ENCODE data around the gene HSD11B1. TPM values are rescaled to one million over a fixed set of nuclear protein-coding genes. Genes with fewer than 3 reads are reported as not detected.

Gene HSD11B1
- total RNA-seq, 1 experiment from 2014 or later, result not detected

GRCh38 chr1:209686322-209686721 lies 18.3 kb upstream of the HSD11B1 start (continued):
- TF ChIP-seq CREB1 (CRISPR knock-in tag; IDR thresholded peaks at IDR 0.05), result no peak
- no peak for TF ChIP-seq MXD4 (CRISPR knock-in tag; IDR thresholded peaks at IDR 0.05; ENCODE audit: borderline replicate concordance)

- Mint-ChIP-seq H3K27me3 (ENCODE audit: low read depth) (peaks cover 8% of the 10 kb centered on the region), H3K4me1 (peaks cover 7% of the 10 kb centered on the region), H3K27ac (no peak overlapping the region), H3K4me3 (no peak overlapping the region), H3K9me3 (no peaks in the 10 kb centered on the region), H3K36me3 (no peaks in the 10 kb centered on the region)
- DNase-seq (ENCODE audit: low spot score) (no peak), ATAC-seq (no peak)
- CTCF ChIA-PET, result interaction anchor here (2.5 to 2.8 kb wide), 2 partner anchors 112 kb away, joined by 11 to 12 read pairs; no protein-coding TSS in a partner anchor
- TF ChIP-seq TCF7 (CRISPR knock-in tag; IDR thresholded peaks at IDR 0.05; ENCODE audit: low read depth), result no peak
- TF ChIP-seq E2F4 (CRISPR knock-in tag; IDR thresholded peaks at IDR 0.05; ENCODE audit: borderline replicate concordance, low read depth), result no peak
- no peak for TF ChIP-seq CREM (CRISPR knock-in tag; IDR thresholded peaks at IDR 0.05)
- TF ChIP-seq ZNF121 (CRISPR knock-in tag; IDR thresholded peaks at IDR 0.05), result no peak
- no peak for TF ChIP-seq PRDM15 (CRISPR knock-in tag; IDR thresholded peaks at IDR 0.05)
- no peak for TF ChIP-seq NFYB (CRISPR knock-in tag; conservative IDR thresholded peaks at IDR 0.05; ENCODE audit: low read depth)
- no peak for TF ChIP-seq NR1H2 (CRISPR knock-in tag; IDR thresholded peaks at IDR 0.05)
- no peak for TF ChIP-seq AFF4 (CRISPR knock-in tag; IDR thresholded peaks at IDR 0.05; ENCODE audit: borderline replicate concordance)
- TF ChIP-seq GRHL2 (CRISPR knock-in tag; IDR thresholded peaks at IDR 0.05; ENCODE audit: insufficient replicate concordance, severe bottlenecking), result no peak
- no peak for TF ChIP-seq ZBTB21 (CRISPR knock-in tag; IDR thresholded peaks at IDR 0.05; ENCODE audit: borderline replicate concordance)
- no peak for TF ChIP-seq ZMAT4 (CRISPR knock-in tag; IDR thresholded peaks at IDR 0.05)
- no peak for TF ChIP-seq MXD4 (CRISPR knock-in tag; IDR thresholded peaks at IDR 0.05; ENCODE audit: borderline replicate concordance)
- no peak for TF ChIP-seq ZNF416 (CRISPR knock-in tag; IDR thresholded peaks at IDR 0.05)
- TF ChIP-seq SOX15 (CRISPR knock-in tag; IDR thresholded peaks at IDR 0.05), result no peak
- no peak for TF ChIP-seq OVOL2 (CRISPR knock-in tag; IDR thresholded peaks at IDR 0.05; ENCODE audit: borderline replicate concordance)
- no peak for TF ChIP-seq MAX (CRISPR knock-in tag; IDR thresholded peaks at IDR 0.05)
- no peak for TF ChIP-seq PREB (CRISPR knock-in tag; IDR thresholded peaks at IDR 0.05; ENCODE audit: borderline replicate concordance)
- TF ChIP-seq ARID4B (CRISPR knock-in tag; IDR thresholded peaks at IDR 0.05; ENCODE audit: borderline replicate concordance), result no peak
- POLR2A ChIA-PET, result no interaction called here
These were observed 15.9 kb upstream of the HSD11B1 start for GRCh38 chr1:209688746-209689234.
